ENCODE results near the gene AGL. TPM values are rescaled to one million over a fixed set of nuclear protein-coding genes. Genes with fewer than 3 reads are reported as not detected.
A peak's percentile ranks its signal among the peaks of the same experiment; 100 is the strongest.

The AGL gene
- total and polyA plus RNA-seq, 2 of the 13 experiments (the other 11 are each of a cell fraction or from before 2014, with no cell fraction given) = 4.3 to 13.1 TPM

- TF ChIP-seq ZFP36L1 (CRISPR knock-in tag; IDR thresholded peaks at IDR 0.05) (peak; percentile 96), SIN3A (IDR thresholded peaks at IDR 0.05; ENCODE audit: borderline replicate concordance, low read depth, low read length) (peak; percentile 94; the same call in 1 of the 2 replicates), THAP11 (CRISPR knock-in tag; IDR thresholded peaks at IDR 0.05) (peak; percentile 94), PHF8 (CRISPR knock-in tag; IDR thresholded peaks at IDR 0.05) (peak; percentile 96), SP2 (CRISPR knock-in tag; IDR thresholded peaks at IDR 0.05) (peak; percentile 36; the same call in 1 of the 2 replicates), ZNF251 (CRISPR knock-in tag; IDR thresholded peaks at IDR 0.05) (no peak), ZNF407 (CRISPR knock-in tag; IDR thresholded peaks at IDR 0.05; ENCODE audit: not compliant biosample characterization) (peak; percentile 78), HNRNPUL1 (IDR thresholded peaks at IDR 0.05; ENCODE audit: low read depth, low read length) (no peak), KDM5A (IDR thresholded peaks at IDR 0.05; ENCODE audit: borderline replicate concordance, low read length) (peak; percentile 92), ZNF510 (CRISPR knock-in tag; IDR thresholded peaks at IDR 0.05; ENCODE audit: low read depth) (peak; percentile 79; the same call in 1 of the 2 replicates), HHEX (CRISPR knock-in tag; IDR thresholded peaks at IDR 0.05) (no peak; the same call in 1 of the 2 replicates), HOXA3 (CRISPR knock-in tag; IDR thresholded peaks at IDR 0.05) (peak; percentile 93), MED13 (CRISPR knock-in tag; IDR thresholded peaks at IDR 0.05) (peak; percentile 85; the same call in 1 of the 2 replicates), ZNF564 (CRISPR knock-in tag; IDR thresholded peaks at IDR 0.05) (peak; percentile 96), MYC (CRISPR knock-in tag; IDR thresholded peaks at IDR 0.05; ENCODE audit: borderline replicate concordance) (peak; percentile 81; the same call in 1 of the 2 replicates), ONECUT2 (CRISPR knock-in tag; IDR thresholded peaks at IDR 0.05) (no peak)
- TF ChIP-seq, protein P1, sequence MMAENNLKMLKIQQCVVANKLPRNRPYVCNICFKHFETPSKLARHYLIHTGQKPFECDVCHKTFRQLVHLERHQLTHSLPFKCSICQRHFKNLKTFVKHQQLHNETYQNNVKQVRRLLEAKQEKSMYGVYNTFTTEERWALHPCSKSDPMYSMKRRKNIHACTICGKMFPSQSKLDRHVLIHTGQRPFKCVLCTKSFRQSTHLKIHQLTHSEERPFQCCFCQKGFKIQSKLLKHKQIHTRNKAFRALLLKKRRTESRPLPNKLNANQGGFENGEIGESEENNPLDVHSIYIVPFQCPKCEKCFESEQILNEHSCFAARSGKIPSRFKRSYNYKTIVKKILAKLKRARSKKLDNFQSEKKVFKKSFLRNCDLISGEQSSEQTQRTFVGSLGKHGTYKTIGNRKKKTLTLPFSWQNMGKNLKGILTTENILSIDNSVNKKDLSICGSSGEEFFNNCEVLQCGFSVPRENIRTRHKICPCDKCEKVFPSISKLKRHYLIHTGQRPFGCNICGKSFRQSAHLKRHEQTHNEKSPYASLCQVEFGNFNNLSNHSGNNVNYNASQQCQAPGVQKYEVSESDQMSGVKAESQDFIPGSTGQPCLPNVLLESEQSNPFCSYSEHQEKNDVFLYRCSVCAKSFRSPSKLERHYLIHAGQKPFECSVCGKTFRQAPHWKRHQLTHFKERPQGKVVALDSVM (CRISPR knock-in tag; IDR thresholded peaks at IDR 0.05) = peak; percentile 77
Observed at GRCh38 chr1:99969729-99970621, 119.8 kb downstream of the AGL start, which contains the start of gene SLC35A3 (continued).

All from HepG2 (cell line).